ENCODE data around the gene ZBTB22.

DNA sequence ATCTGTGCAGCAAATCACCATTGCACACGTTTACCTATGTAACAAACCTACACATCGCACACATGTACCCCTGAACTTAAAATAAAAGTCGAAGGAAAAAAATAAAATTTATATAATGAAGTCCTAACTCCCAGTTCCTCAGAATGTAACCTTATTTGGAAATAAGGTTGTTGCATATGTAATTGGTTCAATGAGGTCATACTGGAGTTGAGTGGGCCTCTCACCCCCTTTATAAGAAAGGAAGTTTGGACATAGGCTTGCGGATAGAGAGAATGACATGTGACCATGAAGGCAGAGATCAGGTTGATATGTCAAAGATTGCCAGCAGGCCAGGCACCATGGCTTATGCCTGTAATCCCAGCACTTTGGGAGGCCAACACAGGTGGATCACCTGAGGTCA, 16.1 kb upstream of the ZBTB22 start:
- TF ChIP-seq, protein P1, sequence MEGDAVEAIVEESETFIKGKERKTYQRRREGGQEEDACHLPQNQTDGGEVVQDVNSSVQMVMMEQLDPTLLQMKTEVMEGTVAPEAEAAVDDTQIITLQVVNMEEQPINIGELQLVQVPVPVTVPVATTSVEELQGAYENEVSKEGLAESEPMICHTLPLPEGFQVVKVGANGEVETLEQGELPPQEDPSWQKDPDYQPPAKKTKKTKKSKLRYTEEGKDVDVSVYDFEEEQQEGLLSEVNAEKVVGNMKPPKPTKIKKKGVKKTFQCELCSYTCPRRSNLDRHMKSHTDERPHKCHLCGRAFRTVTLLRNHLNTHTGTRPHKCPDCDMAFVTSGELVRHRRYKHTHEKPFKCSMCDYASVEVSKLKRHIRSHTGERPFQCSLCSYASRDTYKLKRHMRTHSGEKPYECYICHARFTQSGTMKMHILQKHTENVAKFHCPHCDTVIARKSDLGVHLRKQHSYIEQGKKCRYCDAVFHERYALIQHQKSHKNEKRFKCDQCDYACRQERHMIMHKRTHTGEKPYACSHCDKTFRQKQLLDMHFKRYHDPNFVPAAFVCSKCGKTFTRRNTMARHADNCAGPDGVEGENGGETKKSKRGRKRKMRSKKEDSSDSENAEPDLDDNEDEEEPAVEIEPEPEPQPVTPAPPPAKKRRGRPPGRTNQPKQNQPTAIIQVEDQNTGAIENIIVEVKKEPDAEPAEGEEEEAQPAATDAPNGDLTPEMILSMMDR (IDR thresholded peaks at IDR 0.05), result no peak
- no peak for TF ChIP-seq POLR2A (IDR thresholded peaks at IDR 0.05)
